Endothelial cell of umbilical vein (primary cell): ENCODE results near the gene NANOS3. TPM values are rescaled to one million over a fixed set of nuclear protein-coding genes. Genes with fewer than 3 reads are reported as not detected.

ENCODE experiments used
- BruUV-seq: library from RNA; stranded (reverse); fragments of 400-500 nt; replicated peaks from 2 replicates; lab custom pipeline; 2021; lab: Mats Ljungman, UMichigan
- CTCF ChIA-PET: fragments of 300-600, 350-600 bp; sonication (Branson Sonifier 250); formaldehyde crosslinking; loops from one replicate; lab custom pipeline; 2021; ENCODE audit warnings: antibody characterized with exemption, inconsistent platforms; lab: Charles Lee
- POLR2A ChIA-PET: fragments of 300-600, 350-600 bp; sonication (Branson Sonifier 250); formaldehyde crosslinking; loops from one replicate; lab custom pipeline; 2021; ENCODE audit warnings: antibody characterized with exemption, inconsistent platforms; lab: Charles Lee
- DNase-seq: peaks from one replicate; pipeline ENCODE4 v3.0.0-alpha.2; 2011; ENCODE audit warnings: low read depth, low spot score
- FAIRE-seq: peaks from 2 replicates; lab custom pipeline; 2011; peaks lifted over from hg19 to GRCh38; lab: Jason Lieb, UNC
- H2AFZ ChIP-seq: 2 replicates; pipeline ENCODE4 v1.6.0; 2012; ENCODE audit warnings: low read depth, low read length, control low read depth, inconsistent platforms
- H3K27ac ChIP-seq: 2 replicates; pipeline ENCODE4 v1.5.1; 2011; ENCODE audit warnings: low read depth, mild to moderate bottlenecking, control low read depth, low read length, moderate library complexity; ENCODE audit not compliant: insufficient read depth
- H3K27me3 ChIP-seq, 2 experiments: 2 replicates each; pipeline versions ENCODE4 v1.6.0 to v1.6.1; 2011; ENCODE audit warnings: low read length in 2 of 2, mixed read lengths in 1 of 2; ENCODE audit not compliant: control insufficient read depth in 2 of 2, insufficient read depth in 2 of 2
- H3K36me3 ChIP-seq, 2 experiments: 2 replicates in 1 of 2; 3 replicates in 1 of 2; pipeline ENCODE4 v1.5.1; 2011; ENCODE audit warnings: low read length in 2 of 2, mild to moderate bottlenecking in 1 of 2, moderate library complexity in 1 of 2; ENCODE audit not compliant: control insufficient read depth in 2 of 2, insufficient read depth in 2 of 2; ENCODE audit errors: extremely low read depth in 1 of 2
- H3K4me1 ChIP-seq: 3 replicates; pipeline ENCODE4 v1.5.1; 2011; ENCODE audit warnings: mild to moderate bottlenecking, low read length; ENCODE audit not compliant: control insufficient read depth, insufficient read depth; ENCODE audit errors: extremely low read depth
- H3K4me2 ChIP-seq: 2 replicates; pipeline ENCODE4 v1.6.1; 2011; ENCODE audit warnings: low read length, control low read depth, mixed read lengths; ENCODE audit not compliant: insufficient read depth
- H3K4me3 ChIP-seq, 3 experiments: fragments of 200-600 bp in 1 of 3; sonication (generic), shearing (Covaris generic) in 1 of 3; replicated peaks in 1 of 3; 2 replicates each; pipeline ENCODE4 v1.5.1; 2011 to 2016; ENCODE audit warnings: control low read depth in 3 of 3, low read length in 3 of 3, mild to moderate bottlenecking in 2 of 3, inconsistent platforms in 1 of 3, low read depth in 1 of 3, moderate library complexity in 1 of 3; ENCODE audit not compliant: insufficient read depth in 1 of 3
- H3K79me2 ChIP-seq: 2 replicates; pipeline ENCODE4 v1.6.0; 2012; ENCODE audit warnings: low read length, inconsistent platforms; ENCODE audit not compliant: control insufficient read depth, insufficient read depth
- H3K9ac ChIP-seq: replicated peaks from 2 replicates; pipeline ENCODE3; 2011; ENCODE audit warnings: low read length, control low read depth; ENCODE audit not compliant: insufficient read depth; ENCODE audit errors: extremely low read depth
- H3K9me1 ChIP-seq: replicated peaks from 3 replicates; pipeline ENCODE4 v1.6.0; 2011; ENCODE audit warnings: mild to moderate bottlenecking, low read length; ENCODE audit not compliant: control insufficient read depth, insufficient read depth; ENCODE audit errors: extremely low read depth
- H3K9me3 ChIP-seq: replicated peaks from 2 replicates; pipeline ENCODE4 v1.5.1; 2012; ENCODE audit warnings: low read length, inconsistent platforms; ENCODE audit not compliant: control insufficient read depth, insufficient read depth
- H4K20me1 ChIP-seq: replicated peaks from 2 replicates; pipeline ENCODE3; 2011; ENCODE audit warnings: mild to moderate bottlenecking, low read length; ENCODE audit not compliant: control insufficient read depth, insufficient read depth; ENCODE audit errors: extremely low read depth
- EZH2 ChIP-seq: IDR thresholded peaks from 2 replicates; pipeline ENCODE4 v1.6.1; 2012; ENCODE audit warnings: borderline replicate concordance, low read depth, mild to moderate bottlenecking, moderate library complexity, low read length, inconsistent platforms; ENCODE audit not compliant: severe bottlenecking
- FOS ChIP-seq: IDR thresholded peaks from 2 replicates; pipeline ENCODE4 v1.6.1; 2011; ENCODE audit warnings: mild to moderate bottlenecking, low read length, moderate library complexity, borderline replicate concordance; ENCODE audit not compliant: insufficient read depth
- GATA2 ChIP-seq: IDR thresholded peaks from 2 replicates; pipeline ENCODE4 v1.7.0; 2011; ENCODE audit warnings: low read depth, mild to moderate bottlenecking, moderate library complexity, mixed read lengths, low read length; ENCODE audit not compliant: insufficient read length, insufficient read depth
- JUN ChIP-seq: IDR thresholded peaks from 2 replicates; pipeline ENCODE4 v1.6.1; 2011; ENCODE audit warnings: borderline replicate concordance, low read depth; ENCODE audit not compliant: insufficient read length, insufficient read depth
- MYC ChIP-seq: IDR thresholded peaks from one replicate; pipeline ENCODE4 v1.6.1; 2011; ENCODE audit warnings: mild to moderate bottlenecking, low read depth, low read length
- POLR2A ChIP-seq: IDR thresholded peaks from 2 replicates; pipeline ENCODE4 v1.6.1; 2012; ENCODE audit warnings: low read depth, mild to moderate bottlenecking, control low read depth, low read length
- POLR2AphosphoS5 ChIP-seq: IDR thresholded peaks from 2 replicates; pipeline ENCODE4 v1.6.1; 2012; ENCODE audit warnings: low read depth, mild to moderate bottlenecking, control low read depth, low read length, moderate library complexity; ENCODE audit not compliant: insufficient read depth
- dilution Hi-C: fragments of 300-500 bp; cut with MboI; formaldehyde crosslinking; loops from one replicate; pipeline ENCODE4 v1.15.0; 2019; ENCODE audit warnings: low sequenced_read_pairs; ENCODE audit not compliant: extremely low pct_ligation_motif_present
- intact Hi-C: fragments of 100-400 bp; cut with micrococcal nuclease; formaldehyde crosslinking; loops from one replicate; pipeline ENCODE4 v1.10.0; 2022
- polyA plus RNA-seq, 4 experiments: library from polyadenylated mRNA; depleted of rRNA in 3 of 4; stranded (reverse) in 3 of 4; unstranded in 1 of 4; fragments of >200 nt; gene quantifications; 2 replicates each; pipeline versions ENCODE4 v1.2.1 to v1.2.3, GENCODE V29; 2011 to 2012; ENCODE audit warnings: missing spikeins in 1 of 4
- total RNA-seq: library from RNA; stranded (reverse); gene quantifications from 2 replicates; pipeline ENCODE4 v1.2.3, GENCODE V29; 2021
- TF ChIP-seq, protein P1 (sequence below), 2 donors: IDR thresholded peaks; 1 replicate in 1 of 2; 2 replicates in 1 of 2; pipeline ENCODE4 v1.5.1; 2011; ENCODE audit warnings: low read length in 2 of 2, mild to moderate bottlenecking in 2 of 2, moderate library complexity in 2 of 2, control low read depth in 1 of 2, inconsistent platforms in 1 of 2, low read depth in 1 of 2; ENCODE audit not compliant: insufficient read depth in 1 of 2; ENCODE audit errors: extremely low read depth in 1 of 2
- TF ChIP-seq, protein P2 (sequence below): IDR thresholded peaks from 2 replicates; pipeline ENCODE4 v1.6.1; 2011; ENCODE audit not compliant: insufficient read depth, insufficient read length

The NANOS3 gene
- total and polyA plus RNA-seq, 2 donors (not counting 3 experiments of a cell fraction or from before 2014, with no cell fraction given), result 1.0 to 4.4 TPM

DNA sequence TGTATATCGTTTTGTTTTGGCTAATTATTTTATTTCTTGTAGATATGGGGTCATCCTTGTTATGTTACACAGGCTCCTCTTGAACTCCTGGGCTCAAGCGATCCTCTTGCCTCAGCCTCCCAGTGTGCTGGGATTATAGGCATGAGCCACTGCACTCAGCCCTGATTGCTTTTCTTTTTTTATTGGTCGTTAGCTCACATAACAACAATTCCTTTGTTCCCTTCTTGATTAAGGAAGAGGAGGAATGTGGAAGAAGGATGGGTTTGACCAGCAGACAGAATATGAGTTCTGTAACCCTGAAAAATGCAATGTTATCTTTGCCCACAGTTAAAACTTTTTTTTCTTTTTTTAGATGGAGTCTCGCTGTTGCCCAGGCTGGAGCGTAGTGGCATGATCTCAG, 17.6 kb downstream of the NANOS3 start:
- no peak for DNase-seq
- intact Hi-C loops, result no loop called here
- Histone ChIP-seq H3K27me3 (no peaks in the 10 kb centered on the region), H3K79me2 (no peaks in the 10 kb centered on the region), H4K20me1 (no peaks in the 10 kb centered on the region), H3K9ac (no peak overlapping the region), H3K36me3 (no peaks in the 10 kb centered on the region), H2AFZ (no peak overlapping the region), H3K4me1 (peaks cover 5% of the 10 kb centered on the region), H3K9me3 (no peaks in the 10 kb centered on the region), H3K4me2 (no peak overlapping the region), H3K9me1 (no peaks in the 10 kb centered on the region), H3K27ac (no peak overlapping the region), H3K4me3 (no peak overlapping the region)
- TF ChIP-seq MYC, result no peak
- TF ChIP-seq FOS, result no peak
- TF ChIP-seq, protein P1, sequence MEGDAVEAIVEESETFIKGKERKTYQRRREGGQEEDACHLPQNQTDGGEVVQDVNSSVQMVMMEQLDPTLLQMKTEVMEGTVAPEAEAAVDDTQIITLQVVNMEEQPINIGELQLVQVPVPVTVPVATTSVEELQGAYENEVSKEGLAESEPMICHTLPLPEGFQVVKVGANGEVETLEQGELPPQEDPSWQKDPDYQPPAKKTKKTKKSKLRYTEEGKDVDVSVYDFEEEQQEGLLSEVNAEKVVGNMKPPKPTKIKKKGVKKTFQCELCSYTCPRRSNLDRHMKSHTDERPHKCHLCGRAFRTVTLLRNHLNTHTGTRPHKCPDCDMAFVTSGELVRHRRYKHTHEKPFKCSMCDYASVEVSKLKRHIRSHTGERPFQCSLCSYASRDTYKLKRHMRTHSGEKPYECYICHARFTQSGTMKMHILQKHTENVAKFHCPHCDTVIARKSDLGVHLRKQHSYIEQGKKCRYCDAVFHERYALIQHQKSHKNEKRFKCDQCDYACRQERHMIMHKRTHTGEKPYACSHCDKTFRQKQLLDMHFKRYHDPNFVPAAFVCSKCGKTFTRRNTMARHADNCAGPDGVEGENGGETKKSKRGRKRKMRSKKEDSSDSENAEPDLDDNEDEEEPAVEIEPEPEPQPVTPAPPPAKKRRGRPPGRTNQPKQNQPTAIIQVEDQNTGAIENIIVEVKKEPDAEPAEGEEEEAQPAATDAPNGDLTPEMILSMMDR (IDR thresholded peaks at IDR 0.05; ENCODE audit: extremely low read depth in 1 of 2, insufficient read depth in 1 of 2, low read depth in 1 of 2, low read length in 2 of 2), result no peak
- TF ChIP-seq EZH2, result no peak
- TF ChIP-seq, protein P2, sequence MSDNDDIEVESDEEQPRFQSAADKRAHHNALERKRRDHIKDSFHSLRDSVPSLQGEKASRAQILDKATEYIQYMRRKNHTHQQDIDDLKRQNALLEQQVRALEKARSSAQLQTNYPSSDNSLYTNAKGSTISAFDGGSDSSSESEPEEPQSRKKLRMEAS, result no peak
- no peak for TF ChIP-seq GATA2
- TF ChIP-seq POLR2AphosphoS5, result no peak
- no peak for TF ChIP-seq POLR2A
- TF ChIP-seq JUN, result no peak
- CTCF ChIA-PET, result interaction anchor here (1.9 kb wide), 1 partner anchor 165 kb away, joined by 5 read pairs; no protein-coding TSS in a partner anchor
- FAIRE-seq, result no peak
- no TSS peak for BruUV-seq
- dilution Hi-C loops, result no loop called here
- POLR2A ChIA-PET, result no interaction called here
